Measurements from ENCODE around the gene GLG1.
"Not testable (repeated sequence)": the region's sequence is repeated elsewhere in the genome, so short reads cannot be mapped to it uniquely, and the experiment has no call there.

Gene GLG1

GRCh38 chr16:74537746-74538145 is 69.2 kb downstream of the GLG1 start:
- not testable (repeated sequence) for DNase-seq (ENCODE audit: low read depth)

GRCh38 chr16:74534650-74535049 is 72.3 kb downstream of the GLG1 start:
- peak; percentile 69 for DNase-seq (ENCODE audit: low read depth)

GRCh38 chr16:74524926-74525325 is 82.0 kb downstream of the GLG1 start:
- no peak for DNase-seq (ENCODE audit: low read depth)

- DNase-seq (ENCODE audit: low read depth), result no peak
Observed at GRCh38 chr16:74524117-74524516, 82.8 kb downstream of the GLG1 start.

GRCh38 chr16:74523706-74524105 is 83.2 kb downstream of the GLG1 start:
- not testable (repeated sequence) for DNase-seq (ENCODE audit: low read depth)

GRCh38 chr16:74522160-74522559 is 84.8 kb downstream of the GLG1 start:
- DNase-seq (ENCODE audit: low read depth), result no peak

GRCh38 chr16:74521691-74522090 is 85.2 kb downstream of the GLG1 start:
- DNase-seq (ENCODE audit: low read depth), result peak; percentile 54

GRCh38 chr16:74518934-74519333 is 88.0 kb downstream of the GLG1 start:
- DNase-seq (ENCODE audit: low read depth), result not testable (repeated sequence)

- no peak for DNase-seq (ENCODE audit: low read depth)
Observed at GRCh38 chr16:74511961-74512360, 95.0 kb downstream of the GLG1 start.

- DNase-seq (ENCODE audit: low read depth), result no peak
Observed at GRCh38 chr16:74505011-74505410, 101.9 kb downstream of the GLG1 start.

- no peak for DNase-seq (ENCODE audit: low read depth)
Observed at GRCh38 chr16:74503412-74503811, 103.5 kb downstream of the GLG1 start.

GRCh38 chr16:74501484-74502478 is 105.1 kb downstream of the GLG1 start:
- no peak for DNase-seq (ENCODE audit: low read depth)

- DNase-seq (ENCODE audit: low read depth), result no peak
Observed at GRCh38 chr16:74500907-74501306, 106.0 kb downstream of the GLG1 start.

- DNase-seq (ENCODE audit: low read depth), result no peak
Observed at GRCh38 chr16:74499114-74499513, 107.8 kb downstream of the GLG1 start.

GRCh38 chr16:74497761-74498160 is 109.2 kb downstream of the GLG1 start:
- DNase-seq (ENCODE audit: low read depth), result no peak

GRCh38 chr16:74496054-74496453 is 110.9 kb downstream of the GLG1 start:
- no peak for DNase-seq (ENCODE audit: low read depth)

GRCh38 chr16:74492976-74493375 is 113.9 kb downstream of the GLG1 start:
- no peak for DNase-seq (ENCODE audit: low read depth)

GRCh38 chr16:74487634-74488495 is 119.0 kb downstream of the GLG1 start:
- DNase-seq (ENCODE audit: low read depth), result no peak

GRCh38 chr16:74485916-74486315 is 121.0 kb downstream of the GLG1 start:
- no peak for DNase-seq (ENCODE audit: low read depth)

- DNase-seq (ENCODE audit: low read depth), result peak; percentile 62
Observed at GRCh38 chr16:74480150-74481029, 126.5 kb downstream of the GLG1 start.

- no peak for DNase-seq (ENCODE audit: low read depth)
Observed at GRCh38 chr16:74477226-74477625, 129.7 kb downstream of the GLG1 start.

- no peak for DNase-seq (ENCODE audit: low read depth)
Observed at GRCh38 chr16:74474416-74474815, 132.5 kb downstream of the GLG1 start.
